Measurements from ENCODE around the gene TRMT11.
"Not testable (repeated sequence)": the region's sequence is repeated elsewhere in the genome, so short reads cannot be mapped to it uniquely, and the experiment has no call there.

Gene TRMT11

GRCh38 chr6:125956506-125957390, 29.6 kb upstream of the TRMT11 start, which contains the start of gene HINT3:
Gene HINT3 (plus strand): TSS chr6:125956770. CDS start chr6:125956978, 208 bp downstream.
- peak; percentile 99 for DNase-seq (ENCODE audit: low spot score)

- DNase-seq (ENCODE audit: low spot score), result no peak
Observed at GRCh38 chr6:125957391-125957693, 29.0 kb upstream of the TRMT11 start.

GRCh38 chr6:125957845-125958244, 28.5 kb upstream of the TRMT11 start:
- DNase-seq (ENCODE audit: low spot score), result no peak

GRCh38 chr6:125959041-125959440, 27.3 kb upstream of the TRMT11 start:
- DNase-seq (ENCODE audit: low spot score), result no peak

GRCh38 chr6:125961117-125961516, 25.2 kb upstream of the TRMT11 start:
- DNase-seq (ENCODE audit: low spot score), result no peak

- no peak for DNase-seq (ENCODE audit: low spot score)
Observed at GRCh38 chr6:125962900-125963497, 23.3 kb upstream of the TRMT11 start.

- no peak for DNase-seq (ENCODE audit: low spot score)
Observed at GRCh38 chr6:125963817-125964216, 22.5 kb upstream of the TRMT11 start.

GRCh38 chr6:125966569-125966968, 19.8 kb upstream of the TRMT11 start:
- no peak for DNase-seq (ENCODE audit: low spot score)

- no peak for DNase-seq (ENCODE audit: low spot score)
Observed at GRCh38 chr6:125968493-125968892, 17.8 kb upstream of the TRMT11 start.

GRCh38 chr6:125970760-125971159, 15.6 kb upstream of the TRMT11 start:
- DNase-seq (ENCODE audit: low spot score), result no peak

- DNase-seq (ENCODE audit: low spot score), result not testable (repeated sequence)
Observed at GRCh38 chr6:125972478-125972877, 13.9 kb upstream of the TRMT11 start.

- DNase-seq (ENCODE audit: low spot score), result no peak
Observed at GRCh38 chr6:125974214-125974866, 12.0 kb upstream of the TRMT11 start.

- DNase-seq (ENCODE audit: low spot score), result no peak
Observed at GRCh38 chr6:125979101-125979500, 7.2 kb upstream of the TRMT11 start.

- no peak for DNase-seq (ENCODE audit: low spot score)
Observed at GRCh38 chr6:125981571-125982185, 4.7 kb upstream of the TRMT11 start.

- DNase-seq (ENCODE audit: low spot score), result no peak
Observed at GRCh38 chr6:125983246-125983945, 2.9 kb upstream of the TRMT11 start.

GRCh38 chr6:125984311-125984710, 2.0 kb upstream of the TRMT11 start:
- DNase-seq (ENCODE audit: low spot score), result no peak

GRCh38 chr6:125985522-125985921, 818 bp upstream of the TRMT11 start:
- no peak for DNase-seq (ENCODE audit: low spot score)

GRCh38 chr6:125985979-125986300, 400 bp upstream of the TRMT11 start:
- no peak for DNase-seq (ENCODE audit: low spot score)

GRCh38 chr6:125987026-125987617, 782 bp downstream of the TRMT11 start:
- DNase-seq (ENCODE audit: low spot score), result no peak

GRCh38 chr6:125988280-125988679, 1.9 kb downstream of the TRMT11 start:
- DNase-seq (ENCODE audit: low spot score), result no peak

GRCh38 chr6:125989631-125990030, 3.3 kb downstream of the TRMT11 start:
- DNase-seq (ENCODE audit: low spot score), result no peak

GRCh38 chr6:125991653-125992052, 5.3 kb downstream of the TRMT11 start:
- no peak for DNase-seq (ENCODE audit: low spot score)

Measured in ecto neural progenitor cell (in vitro differentiated cells).